Inferior parietal cortex (tissue), 1 donor: ENCODE results near the gene VAC14.

Source experiments
- DNase-seq: peaks from one replicate; pipeline ENCODE4 v3.0.0-alpha.2; 2016; ENCODE audit errors: extremely low spot score

VAC14 gene

DNA sequence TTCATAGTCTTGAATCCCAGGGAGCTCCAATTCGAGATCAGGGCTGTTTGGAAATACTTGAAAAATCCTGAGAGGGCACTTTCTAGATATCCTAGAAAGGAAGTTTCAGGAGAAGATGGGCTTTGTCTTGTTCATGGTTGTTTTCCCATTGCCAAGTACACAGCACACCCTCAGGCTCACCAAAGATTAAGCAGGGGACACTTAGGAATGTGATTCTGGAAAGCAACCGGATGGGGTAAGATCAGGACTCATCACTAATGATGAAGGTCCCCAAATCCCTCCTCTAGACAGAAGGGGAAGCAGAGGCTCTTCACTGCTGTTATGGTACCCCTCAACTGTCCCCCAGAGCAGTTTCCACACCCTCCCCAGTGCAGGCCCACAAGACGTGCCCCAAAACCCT is 40.7 kb downstream of the VAC14 start:
- no peak for DNase-seq

DNA sequence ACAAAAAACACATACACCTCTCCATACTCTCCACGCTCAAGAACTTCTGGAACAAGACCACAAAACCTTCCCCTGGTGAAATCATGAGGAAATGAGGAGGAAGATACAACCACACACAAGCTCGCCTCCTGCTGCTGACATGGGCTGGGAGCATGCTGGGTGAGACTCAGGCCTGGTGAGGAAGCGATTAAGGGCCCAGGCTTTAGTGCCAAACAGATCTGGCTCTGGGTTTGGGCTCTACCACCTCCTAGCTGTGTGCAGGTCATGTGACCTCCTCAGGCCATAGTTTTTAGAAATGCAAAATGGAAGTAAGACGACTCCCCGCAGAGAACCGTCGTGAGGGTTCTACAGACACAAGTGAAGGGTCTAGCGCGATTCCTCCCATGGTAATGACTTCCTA is 41.3 kb downstream of the VAC14 start:
- DNase-seq = no peak

DNA sequence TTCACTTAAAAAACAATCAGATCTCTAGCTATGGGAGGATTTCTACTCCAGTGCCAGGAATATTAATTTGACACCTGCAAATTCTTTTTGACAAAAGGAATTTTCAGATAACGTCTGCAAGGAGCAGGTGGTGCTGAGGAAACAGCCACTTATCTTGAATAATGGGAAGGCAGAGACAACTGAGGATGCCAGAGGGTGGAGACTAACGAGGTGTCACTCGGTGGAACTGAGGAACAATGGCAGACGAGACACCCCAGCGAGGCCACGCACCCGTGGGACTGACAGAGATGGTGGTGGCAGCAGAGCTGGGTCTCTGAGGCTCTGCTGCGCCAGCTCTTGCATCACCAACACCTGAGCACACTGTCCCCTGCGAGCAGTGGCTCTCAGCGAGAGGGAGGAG is 42.2 kb downstream of the VAC14 start:
- no peak for DNase-seq

DNA sequence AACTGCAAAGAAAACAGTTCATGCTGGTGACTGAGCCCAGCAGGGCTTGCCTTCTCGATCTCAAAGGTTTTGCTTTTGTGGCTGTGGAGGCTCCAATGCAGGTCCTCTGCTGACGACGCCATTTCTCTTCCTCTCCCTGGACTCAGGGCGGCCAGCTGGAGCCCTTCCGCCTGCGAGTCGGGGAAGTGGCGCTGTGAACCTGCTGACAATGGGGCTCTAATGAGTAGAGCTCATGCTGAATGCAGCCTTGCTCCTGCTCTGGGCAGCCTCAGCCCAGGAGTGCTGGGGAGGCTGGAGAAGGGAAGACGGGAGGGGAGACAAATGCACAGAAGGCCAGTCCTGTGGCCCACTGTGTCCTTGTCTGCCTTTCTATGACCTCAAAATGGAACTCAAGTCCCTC is 43.8 kb downstream of the VAC14 start:
- DNase-seq = no peak

DNA sequence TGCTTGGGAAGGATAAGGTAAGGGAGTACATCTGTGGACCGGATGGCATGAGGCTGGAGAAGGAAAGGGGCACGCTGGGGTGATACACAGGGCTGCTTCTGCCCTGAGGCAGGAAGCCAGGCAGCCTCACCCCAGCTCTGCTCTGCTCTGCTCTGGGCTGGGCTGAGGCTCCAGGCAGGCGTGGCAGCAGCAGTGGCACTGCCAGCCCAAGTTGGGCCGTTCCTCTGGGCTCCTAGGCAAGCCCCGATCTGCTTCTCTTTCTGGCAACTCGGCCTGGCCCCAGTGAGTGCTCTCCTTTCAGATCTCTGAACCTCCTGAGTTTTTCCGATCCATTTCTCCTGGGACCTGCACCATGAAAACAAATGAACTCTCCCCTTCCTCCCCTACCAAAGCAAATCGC is 44.9 kb downstream of the VAC14 start:
- no peak for DNase-seq

DNA sequence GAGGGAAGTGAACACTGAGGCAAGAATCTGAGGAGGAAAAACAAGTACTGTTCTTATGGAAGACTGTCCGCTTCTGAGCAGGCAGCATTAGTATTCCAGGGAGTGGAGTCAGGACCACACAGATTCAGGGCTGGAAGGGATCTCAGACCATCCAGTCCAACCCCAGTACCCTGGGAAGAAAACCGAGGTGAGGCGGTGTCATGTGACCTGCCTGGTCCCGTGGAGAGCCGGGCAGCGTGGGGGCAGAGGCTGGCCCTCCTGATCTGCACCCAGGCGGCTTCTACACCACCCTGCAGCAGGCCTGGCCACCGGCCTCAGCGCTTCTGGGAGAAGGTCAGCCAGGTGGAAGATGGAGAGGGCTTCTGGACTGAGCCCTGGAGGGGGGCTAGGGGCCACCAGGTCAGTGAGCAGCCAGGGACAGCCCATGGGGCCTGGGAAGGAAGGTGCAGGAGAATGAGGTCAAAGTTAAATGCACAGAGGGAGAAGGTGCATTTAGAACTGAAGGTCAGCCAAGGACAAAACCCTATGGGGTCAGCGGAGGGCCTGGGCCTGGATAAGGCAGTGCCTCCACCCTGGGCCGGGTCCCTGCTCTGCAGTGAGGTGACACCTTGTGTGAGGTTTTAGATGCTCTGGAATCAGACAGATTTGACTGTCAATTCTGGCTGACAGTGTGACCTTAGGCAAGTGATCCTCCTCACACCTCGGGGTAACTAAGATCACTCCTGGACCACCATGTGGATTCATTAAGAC is 45.9 kb downstream of the VAC14 start:
- DNase-seq = no peak

DNA sequence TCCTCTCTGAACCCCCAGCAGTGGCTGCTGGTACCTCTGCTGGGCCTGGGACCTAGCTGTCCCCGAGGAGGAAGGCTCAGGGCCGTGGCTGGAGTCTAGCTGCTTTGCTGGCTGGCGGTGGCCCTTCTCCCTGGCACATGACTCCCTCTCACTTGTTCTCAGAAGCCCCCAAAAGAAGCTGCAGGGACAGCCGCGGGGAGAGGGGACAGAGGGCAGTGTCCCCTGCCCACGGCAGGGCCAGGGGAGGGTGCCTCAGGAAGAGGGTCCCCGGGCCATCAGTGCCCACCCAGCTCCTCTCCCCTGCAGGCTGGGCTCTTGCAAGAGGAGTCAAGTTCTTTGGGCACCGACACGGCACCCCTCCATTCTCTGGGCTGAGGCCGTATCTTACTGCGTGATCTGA is 46.6 kb downstream of the VAC14 start:
- DNase-seq = no peak

DNA sequence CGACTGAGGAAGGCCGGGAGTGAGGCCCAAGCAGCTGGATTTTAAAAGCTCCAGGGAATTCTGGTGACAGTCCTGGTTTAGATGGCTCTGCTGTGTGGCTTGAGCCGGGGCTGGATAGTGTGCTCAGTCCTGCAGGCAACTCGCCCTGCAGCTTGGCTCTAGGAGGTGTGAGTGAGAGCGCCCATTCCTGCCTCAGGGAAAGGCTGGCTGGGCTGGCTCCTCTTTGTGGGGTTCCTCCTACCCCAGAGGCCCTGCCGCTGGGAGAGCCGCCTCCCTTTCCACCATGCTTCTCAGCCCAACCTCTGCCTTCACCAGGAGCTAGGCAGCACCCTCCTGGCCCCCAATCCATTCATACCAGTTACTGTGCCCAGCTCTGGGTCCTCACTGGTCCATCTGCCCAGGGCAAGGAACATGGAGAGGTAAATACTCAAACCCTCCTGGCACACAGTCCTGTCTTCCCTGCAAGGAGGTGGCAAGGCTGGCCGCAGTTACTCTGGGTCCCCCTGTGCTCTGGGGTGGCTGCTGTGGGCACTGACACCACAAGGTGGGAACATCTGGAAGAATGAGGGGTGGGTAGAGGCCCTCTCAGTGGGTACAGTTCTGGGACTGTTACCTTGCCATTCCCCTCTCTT is 47.1 kb downstream of the VAC14 start:
- DNase-seq = no peak

DNA sequence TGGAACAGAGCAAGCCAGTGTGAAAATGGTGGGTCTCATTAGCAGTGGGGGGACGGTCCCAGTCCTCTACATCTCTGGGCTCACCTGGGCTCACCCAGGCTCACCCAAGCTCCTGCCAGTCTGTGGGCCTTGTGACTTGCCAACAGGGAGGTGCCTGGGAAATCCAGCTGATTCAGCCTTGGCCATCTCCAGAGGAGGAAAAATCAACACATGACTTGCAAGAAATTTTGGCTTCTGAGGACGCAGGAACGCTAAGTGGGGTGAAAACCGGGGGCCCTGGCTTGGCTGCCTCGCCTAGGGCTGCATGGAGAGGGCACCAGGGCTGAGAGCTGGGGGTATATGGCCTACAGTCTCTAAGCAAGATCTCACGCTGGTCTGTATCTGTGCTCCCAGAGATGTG is 47.7 kb downstream of the VAC14 start:
- DNase-seq = no peak

DNA sequence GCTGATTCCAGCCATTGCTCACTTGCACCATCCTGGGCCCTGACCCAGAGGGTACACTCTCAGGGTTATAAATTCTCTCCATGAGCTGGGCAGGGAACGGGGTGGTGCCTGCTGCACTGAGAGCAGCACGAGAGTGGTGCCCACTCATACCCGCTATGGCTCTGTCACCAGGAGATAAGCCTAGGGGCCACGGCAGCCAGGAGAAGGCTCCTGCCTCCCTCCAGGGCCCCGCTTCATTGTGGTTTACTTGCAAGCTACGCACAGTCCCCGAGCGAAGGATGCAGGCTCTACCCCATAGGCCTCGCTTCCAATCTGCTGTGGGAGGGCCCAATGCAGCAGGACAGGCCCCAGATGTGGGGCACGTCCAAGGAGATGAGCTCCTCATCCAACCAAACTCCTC is 48.5 kb downstream of the VAC14 start:
- no peak for DNase-seq

DNA sequence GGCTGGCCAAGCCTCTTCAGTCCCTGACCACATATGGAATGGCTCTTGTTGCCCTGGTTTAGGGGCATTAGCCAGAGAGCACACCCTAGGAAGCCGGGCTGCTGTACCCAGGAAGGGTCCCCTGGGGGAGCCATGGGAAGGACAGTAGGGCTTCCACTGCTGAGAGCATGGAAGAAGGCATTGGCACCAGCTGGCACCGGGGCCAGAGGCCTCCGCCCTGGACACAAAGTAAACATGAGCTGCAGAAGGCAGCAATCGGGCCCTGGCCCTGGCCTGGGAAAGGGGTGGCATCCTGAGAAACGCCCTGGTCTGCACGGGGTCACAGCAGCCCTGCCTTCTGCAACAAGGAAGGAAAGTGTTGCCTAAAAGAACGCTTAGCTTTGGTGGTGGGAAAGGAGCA is 49.4 kb downstream of the VAC14 start:
- no peak for DNase-seq

DNA sequence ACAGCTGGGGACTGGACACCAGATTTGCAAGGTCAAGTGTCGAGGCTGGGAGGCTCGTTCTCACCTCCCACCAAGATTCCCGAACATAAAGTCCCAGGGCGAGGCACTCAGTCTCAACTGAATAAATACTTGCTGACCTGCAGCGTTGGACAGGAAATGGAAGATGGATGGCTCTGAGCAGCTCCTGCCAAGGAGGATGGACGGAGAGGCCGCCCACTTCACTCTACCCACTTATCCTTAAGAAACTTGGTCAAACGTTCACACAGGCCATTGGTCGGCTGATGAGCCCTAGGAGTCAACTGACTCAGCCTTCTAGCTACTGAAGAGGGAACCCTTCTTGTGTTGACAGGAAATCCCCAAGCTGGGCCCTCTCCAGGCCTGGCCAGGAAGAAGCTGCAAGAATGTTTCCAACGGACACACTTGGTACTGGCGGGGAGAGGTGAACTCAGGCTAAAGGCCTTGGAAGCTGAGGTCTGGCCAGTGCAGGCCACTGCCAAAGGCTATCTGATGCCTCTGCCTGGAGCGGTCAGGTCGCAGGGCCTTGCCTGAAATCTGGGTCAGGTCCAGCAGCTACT is 50.0 kb downstream of the VAC14 start:
- no peak for DNase-seq

DNA sequence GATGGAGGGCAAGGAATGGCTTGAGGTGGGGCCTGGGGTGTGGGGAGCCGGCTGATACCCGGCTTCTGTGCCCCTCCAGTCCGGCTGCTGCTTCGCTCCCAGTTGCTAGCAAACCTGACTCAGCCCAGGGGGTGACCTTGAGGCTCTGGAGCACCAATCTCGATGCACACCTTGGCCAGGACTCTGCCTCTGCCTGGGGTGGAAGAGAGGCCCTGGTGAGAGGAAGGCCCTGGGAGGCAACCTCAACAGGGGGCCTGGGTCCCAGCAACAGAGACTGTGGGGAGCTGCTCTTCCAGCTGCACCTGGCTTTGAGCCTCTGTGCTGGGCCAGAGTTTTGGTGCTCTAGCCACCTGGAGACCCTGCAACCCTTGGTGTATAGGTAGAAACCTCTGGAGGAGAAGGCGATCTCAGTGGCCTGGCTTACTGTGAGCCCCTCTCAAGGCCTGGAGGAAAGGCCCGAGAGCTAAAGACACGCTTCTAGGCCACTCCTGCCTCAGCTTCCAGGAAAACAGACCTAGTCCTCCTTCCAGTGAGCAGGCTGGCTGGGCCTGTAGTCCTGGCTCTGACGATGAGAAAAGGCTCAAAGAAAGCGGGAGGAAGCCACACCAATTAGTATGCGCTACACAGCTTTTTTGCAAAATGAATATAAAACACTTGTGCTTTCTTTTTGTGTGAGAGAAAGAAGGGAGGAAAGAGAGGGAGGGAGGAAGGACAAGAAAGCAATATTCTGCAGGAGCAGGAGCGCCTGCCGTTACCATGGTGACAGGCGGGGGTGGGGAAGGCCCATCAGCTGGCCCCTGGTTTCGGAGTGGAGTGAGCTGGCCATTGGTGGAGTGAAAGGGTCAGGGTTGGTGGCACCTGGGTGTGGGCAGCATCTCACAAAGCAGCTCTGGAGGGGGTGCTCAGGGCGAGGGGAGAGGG is 51.0 kb downstream of the VAC14 start:
- DNase-seq = no peak

DNA sequence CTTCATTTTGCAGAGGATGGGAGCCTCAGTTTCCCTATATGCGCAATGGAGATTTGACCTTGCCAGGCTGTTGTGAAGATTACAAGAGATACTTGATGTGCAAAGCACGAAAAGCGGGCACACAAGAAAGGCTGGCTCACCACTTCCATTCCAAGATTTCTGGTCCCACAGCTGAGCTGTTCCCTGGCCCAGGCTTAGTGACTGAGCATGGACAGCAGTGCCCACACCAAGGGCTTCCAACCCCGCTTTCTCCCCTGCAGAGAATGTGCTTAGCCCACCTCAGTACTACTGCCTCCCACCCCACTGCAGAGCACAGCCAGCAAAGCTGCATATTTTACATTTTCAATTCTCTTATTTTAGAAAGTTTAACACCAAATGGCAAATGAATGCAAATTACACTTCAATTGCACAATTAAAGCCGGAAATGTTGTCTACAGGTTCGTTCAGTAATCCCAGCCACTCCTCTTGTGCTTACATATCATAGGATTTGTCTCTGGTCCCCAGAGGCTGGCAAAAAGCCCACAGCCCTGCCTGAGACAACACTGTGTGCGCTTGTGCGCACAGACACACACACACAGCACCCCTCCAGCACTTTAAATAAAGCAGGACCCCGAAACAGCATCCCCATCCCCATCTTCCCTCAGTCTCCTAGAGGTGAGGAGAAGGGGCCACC is 51.8 kb downstream of the VAC14 start:
- no peak for DNase-seq

DNA sequence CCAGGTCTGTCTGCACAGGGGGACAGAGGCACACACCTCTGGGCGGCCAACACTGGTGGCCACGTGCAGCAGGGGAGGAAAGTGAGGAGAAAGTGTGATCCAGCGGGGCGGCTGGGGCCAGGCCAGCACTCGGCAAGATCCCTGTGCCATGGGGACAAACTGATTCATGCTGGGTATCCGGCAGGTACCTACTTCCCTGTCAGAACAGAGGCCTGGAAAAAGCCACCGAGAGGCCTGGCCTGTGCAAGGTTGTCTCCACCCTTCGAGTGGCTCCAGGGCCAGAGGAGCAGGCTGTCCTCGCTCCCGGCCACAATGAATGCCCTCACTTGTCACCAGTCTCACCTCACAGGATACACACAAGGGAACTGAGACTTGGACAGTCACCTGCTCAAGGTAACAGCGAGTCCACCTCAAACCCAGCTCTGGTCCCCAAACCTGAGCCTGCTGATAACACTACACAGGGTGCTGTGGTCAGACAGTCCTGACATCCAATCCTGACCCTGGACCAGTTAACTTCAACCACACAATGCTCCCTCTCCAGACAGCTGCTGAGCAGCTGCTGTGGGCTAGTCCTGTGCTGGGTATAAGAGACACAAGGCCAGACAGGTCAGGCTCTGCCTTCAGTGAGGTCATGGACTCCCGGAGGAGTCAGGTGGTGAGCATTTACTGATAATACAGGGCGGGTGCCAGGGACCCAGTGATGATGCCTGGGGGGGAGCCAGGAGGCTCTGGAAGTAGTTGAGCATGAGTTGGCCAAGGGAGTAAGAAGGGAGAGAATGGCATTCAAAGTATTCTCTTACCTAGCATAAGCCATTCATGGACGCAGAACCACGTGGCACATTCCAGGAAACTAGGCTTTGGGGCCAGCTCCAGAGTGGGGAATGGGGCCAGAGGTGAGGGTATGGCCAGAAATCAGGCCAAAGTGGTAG is 53.0 kb downstream of the VAC14 start:
- DNase-seq = no peak

DNA sequence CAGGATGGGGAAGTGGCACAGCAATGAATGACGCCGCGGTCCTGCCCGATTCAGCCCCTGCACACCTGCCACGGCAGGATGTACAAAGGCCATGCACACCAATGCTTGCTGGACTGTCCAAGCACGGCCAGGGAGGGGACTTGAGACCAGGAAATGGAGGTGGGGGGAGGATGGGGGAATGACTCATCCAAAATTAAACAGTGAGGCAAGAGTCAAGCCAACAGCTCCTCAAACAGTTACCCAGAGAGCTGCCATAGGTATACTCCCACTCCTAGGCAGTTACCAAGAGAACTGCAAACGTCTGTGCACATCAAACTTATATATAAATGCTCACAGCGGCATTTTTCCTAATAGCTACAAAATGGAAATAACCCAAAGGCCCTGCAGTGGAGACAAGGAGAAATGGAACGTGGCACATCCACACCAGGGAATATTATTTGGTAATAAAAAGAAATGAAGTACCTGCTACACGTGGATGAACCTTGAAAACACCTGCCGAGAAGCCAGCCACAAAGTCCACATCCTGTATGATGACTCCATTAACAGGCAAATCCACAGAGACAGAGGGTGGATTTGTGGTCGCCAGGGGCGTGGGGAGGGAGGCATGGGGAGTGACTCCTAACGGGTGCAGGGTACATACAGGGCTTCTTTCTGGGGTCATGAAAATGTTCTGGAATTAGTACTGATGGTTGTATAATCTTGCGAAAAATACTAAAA is 54.1 kb downstream of the VAC14 start:
- DNase-seq = no peak

DNA sequence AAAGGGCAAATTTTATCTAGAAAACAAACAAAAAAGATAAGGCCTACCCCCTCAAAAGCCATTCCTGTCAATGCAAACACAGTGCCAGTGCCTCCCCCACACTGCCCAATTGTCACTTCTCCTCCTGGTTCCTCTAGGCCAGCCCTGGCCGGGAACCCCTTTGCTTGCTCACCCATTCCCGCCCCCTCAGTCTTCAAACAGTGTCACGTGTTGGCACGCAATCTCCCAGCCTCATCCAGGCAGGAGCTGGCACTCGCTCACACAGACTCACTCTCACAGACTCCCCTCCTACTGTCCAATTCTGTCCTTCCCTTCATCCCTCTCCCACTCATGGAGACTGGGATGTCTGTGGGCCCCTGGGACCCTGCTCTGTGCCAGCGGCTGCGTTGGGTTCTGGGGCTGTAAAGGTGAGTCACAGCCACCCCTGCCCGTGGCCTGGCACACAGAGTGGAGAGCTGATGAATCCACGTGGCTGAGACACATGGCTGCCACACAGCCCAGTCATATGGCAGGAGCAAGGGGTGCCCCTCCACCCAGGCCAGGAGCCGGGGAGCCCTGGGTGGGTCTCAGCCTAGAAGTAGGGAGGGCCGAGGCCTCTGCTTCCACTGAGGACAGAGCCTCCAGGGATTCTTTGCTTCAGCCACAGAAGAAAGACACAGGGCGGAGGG is 54.8 kb downstream of the VAC14 start:
- DNase-seq = no peak

DNA sequence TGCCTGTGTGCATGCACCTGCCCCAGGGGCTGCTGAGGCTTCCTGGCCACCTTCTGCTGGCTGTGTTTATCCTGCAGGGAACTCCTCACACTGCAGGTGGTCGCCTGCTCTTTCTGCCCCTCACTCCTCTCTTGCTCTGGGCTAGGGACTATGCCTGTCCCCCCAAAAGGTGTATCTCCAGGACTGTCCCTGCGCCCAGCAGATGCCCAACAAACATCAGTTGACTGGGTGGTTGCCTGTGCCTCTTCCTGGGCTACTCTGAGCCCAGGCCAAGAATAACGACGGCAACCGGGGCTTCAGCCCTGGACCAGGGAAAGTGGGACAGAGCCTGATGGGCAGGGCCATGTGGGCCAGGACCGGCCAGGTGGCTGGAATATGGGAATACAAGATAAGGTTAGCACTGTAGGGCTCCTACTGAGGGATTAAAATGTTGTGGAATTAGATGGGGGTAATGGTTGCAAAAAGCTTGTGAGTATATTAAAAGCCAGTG is 55.4 kb downstream of the VAC14 start:
- DNase-seq = no peak

DNA sequence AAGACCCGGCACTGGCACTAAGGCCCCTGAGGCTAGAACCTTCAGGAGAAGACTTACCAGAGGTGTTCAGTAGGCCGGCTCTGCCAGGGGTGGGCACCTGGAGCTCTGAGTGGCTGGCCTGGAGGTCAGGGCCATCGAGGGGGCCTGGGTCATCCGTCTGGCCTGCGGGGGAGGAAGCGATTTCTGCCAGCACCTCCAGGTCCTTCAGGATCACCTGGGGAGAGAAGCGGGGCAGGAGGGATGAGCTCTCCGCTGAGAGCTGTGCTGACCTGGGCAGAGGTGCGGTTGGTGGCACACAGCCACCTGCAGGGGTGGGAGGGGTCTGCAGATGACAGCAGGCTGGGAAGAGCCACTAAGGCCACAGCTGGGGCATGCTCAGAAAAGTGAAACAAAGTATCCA is 56.6 kb downstream of the VAC14 start:
- DNase-seq = no peak
